Muscle of leg (tissue), 16 donors: ENCODE measurements around the gene PINK1. TPM values are rescaled to one million over a fixed set of nuclear protein-coding genes. Genes with fewer than 3 reads are reported as not detected.

Experiments used
- DNase-seq: peaks from one replicate; pipeline ENCODE4 v3.0.0; 2013
- H3K27ac ChIP-seq: one replicate; pipeline ENCODE4 v1.5.1; 2013; ENCODE audit warnings: mild to moderate bottlenecking, low read length, control low read depth
- H3K27me3 ChIP-seq: one replicate; pipeline ENCODE4 v1.6.1; 2013; ENCODE audit warnings: low read length; ENCODE audit not compliant: control insufficient read depth, insufficient read depth
- H3K36me3 ChIP-seq: one replicate; pipeline ENCODE4 v1.6.1; 2013; ENCODE audit warnings: low read length; ENCODE audit not compliant: control insufficient read depth, insufficient read depth
- H3K4me1 ChIP-seq: one replicate; pipeline ENCODE4 v1.6.1; 2013; ENCODE audit warnings: low read length; ENCODE audit not compliant: control insufficient read depth, insufficient read depth
- H3K4me3 ChIP-seq: one replicate; pipeline ENCODE4 v1.5.1; 2013; ENCODE audit warnings: low read length, control low read depth
- H3K9me3 ChIP-seq: replicated peaks from 2 replicates; pipeline ENCODE4 v1.6.1; 2013; ENCODE audit warnings: low read depth, low read length; ENCODE audit not compliant: control insufficient read depth
- WGBS: methylation state at CpG from one replicate; pipeline ENCODE4 v1.1.5; 2013; ENCODE audit warnings: missing lambda C conversion rate; ENCODE audit not compliant: insufficient coverage; 5-methylcytosine and 5-hydroxymethylcytosine counted together
- long read RNA-seq, 11 donors: transcript quantifications; one replicate each; lab custom pipeline, GENCODE V29; 2026
- polyA plus RNA-seq, 8 donors: library from polyadenylated mRNA; unstranded; fragments of 120-200 nt; gene quantifications; one replicate each; pipeline versions ENCODE4 v1.2.1 to v1.2.3, GENCODE V29; 2013; ENCODE audit warnings: inconsistent platforms in 1 of 8, low replicate concordance in 1 of 8; ENCODE audit not compliant: insufficient read length in 8 of 8, insufficient read depth in 1 of 8
- total RNA-seq: library from RNA; stranded (reverse); fragments of 120-200 nt; gene quantifications from one replicate; pipeline ENCODE4 v1.2.4, GENCODE V29; 2013

PINK1 gene
- 43.6 TPM for total RNA-seq
- 10 to 100 TPM; 35.5 to 47.5 (median 39.9) TPM for polyA plus RNA-seq
- long read RNA-seq, donor 1, transcript PINK1-201 (8 exons, 2,660 nt): major isoform, 7 of 62 reads
- long read RNA-seq, donor 1, partial matches to known transcripts: 8 of 62 reads
- long read RNA-seq, donor 1, other reads (novel, unspliced or antisense): 47 of 62 reads
- long read RNA-seq, donor 2, partial matches to known transcripts: 0 of 3 reads
- long read RNA-seq, donor 2, other reads (novel, unspliced or antisense): 0 of 3 reads
- long read RNA-seq, donor 3, transcript PINK1-201 (8 exons, 2,660 nt): major isoform, 25 of 181 reads
- long read RNA-seq, donor 3, partial matches to known transcripts: 155 of 181 reads
- long read RNA-seq, donor 3, other reads (novel, unspliced or antisense): 0 of 181 reads
- long read RNA-seq, donor 4, transcript PINK1-201 (8 exons, 2,660 nt): major isoform, 6 of 83 reads
- long read RNA-seq, donor 4, partial matches to known transcripts: 77 of 83 reads
- long read RNA-seq, donor 4, other reads (novel, unspliced or antisense): 0 of 83 reads
- long read RNA-seq, donor 5, transcript PINK1-201 (8 exons, 2,660 nt): major isoform, 21 of 333 reads
- long read RNA-seq, donor 5, partial matches to known transcripts: 143 of 333 reads
- long read RNA-seq, donor 5, other reads (novel, unspliced or antisense): 169 of 333 reads
- long read RNA-seq, donor 6, transcript PINK1-202 (4 exons, 1,658 nt): minor isoform, 5 of 212 reads
- long read RNA-seq, donor 6, transcript PINK1-201 (8 exons, 2,660 nt): major isoform, 25 of 212 reads
- long read RNA-seq, donor 6, partial matches to known transcripts: 182 of 212 reads
- long read RNA-seq, donor 6, other reads (novel, unspliced or antisense): 0 of 212 reads
- long read RNA-seq, donor 7, transcript PINK1-201 (8 exons, 2,660 nt): major isoform, 21 of 37 reads
- long read RNA-seq, donor 7, partial matches to known transcripts: 16 of 37 reads
- long read RNA-seq, donor 7, other reads (novel, unspliced or antisense): 0 of 37 reads
- long read RNA-seq, donor 8, partial matches to known transcripts: 0 of 4 reads
- long read RNA-seq, donor 8, other reads (novel, unspliced or antisense): 0 of 4 reads
- long read RNA-seq, donor 9, transcript PINK1-201 (8 exons, 2,660 nt): major isoform, 8 of 88 reads
- long read RNA-seq, donor 9, partial matches to known transcripts: 26 of 88 reads
- long read RNA-seq, donor 9, other reads (novel, unspliced or antisense): 53 of 88 reads
- long read RNA-seq, donor 10, transcript PINK1-201 (8 exons, 2,660 nt): major isoform, 9 of 127 reads
- long read RNA-seq, donor 10, partial matches to known transcripts: 30 of 127 reads
- long read RNA-seq, donor 10, other reads (novel, unspliced or antisense): 88 of 127 reads
- long read RNA-seq, donor 11, transcript PINK1-201 (8 exons, 2,660 nt): major isoform, 10 of 106 reads
- long read RNA-seq, donor 11, partial matches to known transcripts: 41 of 106 reads
- long read RNA-seq, donor 11, other reads (novel, unspliced or antisense): 55 of 106 reads

DNA sequence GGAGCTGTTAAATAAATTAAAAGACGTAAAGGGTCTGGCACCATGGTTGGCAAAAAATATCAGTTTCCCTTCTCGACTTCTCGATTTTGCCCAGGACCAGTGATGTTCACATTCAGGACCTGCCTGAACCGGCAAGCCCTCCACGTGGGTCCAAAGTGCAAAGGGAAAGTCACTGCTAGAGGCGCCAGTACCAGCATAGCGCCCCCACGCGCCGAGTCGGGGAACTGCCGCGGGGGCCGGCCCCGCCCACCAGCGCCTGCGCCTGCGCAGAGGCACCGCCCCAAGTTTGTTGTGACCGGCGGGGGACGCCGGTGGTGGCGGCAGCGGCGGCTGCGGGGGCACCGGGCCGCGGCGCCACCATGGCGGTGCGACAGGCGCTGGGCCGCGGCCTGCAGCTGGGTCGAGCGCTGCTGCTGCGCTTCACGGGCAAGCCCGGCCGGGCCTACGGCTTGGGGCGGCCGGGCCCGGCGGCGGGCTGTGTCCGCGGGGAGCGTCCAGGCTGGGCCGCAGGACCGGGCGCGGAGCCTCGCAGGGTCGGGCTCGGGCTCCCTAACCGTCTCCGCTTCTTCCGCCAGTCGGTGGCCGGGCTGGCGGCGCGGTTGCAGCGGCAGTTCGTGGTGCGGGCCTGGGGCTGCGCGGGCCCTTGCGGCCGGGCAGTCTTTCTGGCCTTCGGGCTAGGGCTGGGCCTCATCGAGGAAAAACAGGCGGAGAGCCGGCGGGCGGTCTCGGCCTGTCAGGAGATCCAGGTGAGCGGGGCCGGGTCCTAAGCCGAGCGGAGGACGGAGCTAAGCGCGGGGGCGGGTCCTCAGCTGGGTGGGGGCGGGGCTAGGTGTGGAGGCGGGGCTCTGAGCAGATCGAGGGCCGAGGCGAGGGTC, at the start of gene PINK1:
PINK1 (plus strand) TSS at position 269 of the 875 bp plus-strand sequence; CDS start at position 360, 91 bp downstream.
- peaks cover 11% of the 10 kb centered on the region for H3K4me1 ChIP-seq
- peak within 1 kb of the TSS; percentile 55 for H3K4me3 ChIP-seq
- H3K36me3 ChIP-seq: peaks cover 7% of the 10 kb centered on the region
- WGBS: 1% methylated on average over 80 of the region's 93 CpGs
- H3K27ac ChIP-seq: peak within 1 kb of the TSS; percentile 71
- DNase-seq: peak; percentile 75
- no peaks in the 10 kb centered on the region for H3K27me3 ChIP-seq
- H3K9me3 ChIP-seq: no peaks in the 10 kb centered on the region

- no peaks in the 10 kb centered on the region for H3K36me3 ChIP-seq
- no peak for DNase-seq
- WGBS: 100% methylated on average over 1 of the region's 2 CpGs
- H3K9me3 ChIP-seq: no peaks in the 10 kb centered on the region
- no peak overlapping the region for H3K4me3 ChIP-seq
- H3K27ac ChIP-seq: no peak overlapping the region
- H3K4me1 ChIP-seq: peaks cover 11% of the 10 kb centered on the region
- H3K27me3 ChIP-seq: peaks cover 16% of the 10 kb centered on the region
These were observed 48.4 kb upstream of the PINK1 start for GRCh38 chr1:20584890-20585289.

GRCh38 chr1:20586953-20587660, 46.2 kb upstream of the PINK1 start:
- H3K9me3 ChIP-seq: no peaks in the 10 kb centered on the region
- peaks cover 30% of the 10 kb centered on the region for H3K27me3 ChIP-seq
- H3K36me3 ChIP-seq: no peaks in the 10 kb centered on the region
- DNase-seq: no peak
- 63% methylated on average over 4 of the region's 10 CpGs for WGBS
- no peak overlapping the region for H3K4me3 ChIP-seq
- peaks cover 14% of the 10 kb centered on the region for H3K4me1 ChIP-seq
- H3K27ac ChIP-seq: no peak overlapping the region

GRCh38 chr1:20587661-20588053, 45.6 kb upstream of the PINK1 start:
- DNase-seq: peak; percentile 33
- no peaks in the 10 kb centered on the region for H3K9me3 ChIP-seq
- H3K4me3 ChIP-seq: no peak overlapping the region
- no peak overlapping the region for H3K27ac ChIP-seq
- H3K36me3 ChIP-seq: no peaks in the 10 kb centered on the region
- peaks cover 14% of the 10 kb centered on the region for H3K4me1 ChIP-seq
- H3K27me3 ChIP-seq: peaks cover 30% of the 10 kb centered on the region
- 20% methylated on average over 1 of the region's 2 CpGs for WGBS

DNA sequence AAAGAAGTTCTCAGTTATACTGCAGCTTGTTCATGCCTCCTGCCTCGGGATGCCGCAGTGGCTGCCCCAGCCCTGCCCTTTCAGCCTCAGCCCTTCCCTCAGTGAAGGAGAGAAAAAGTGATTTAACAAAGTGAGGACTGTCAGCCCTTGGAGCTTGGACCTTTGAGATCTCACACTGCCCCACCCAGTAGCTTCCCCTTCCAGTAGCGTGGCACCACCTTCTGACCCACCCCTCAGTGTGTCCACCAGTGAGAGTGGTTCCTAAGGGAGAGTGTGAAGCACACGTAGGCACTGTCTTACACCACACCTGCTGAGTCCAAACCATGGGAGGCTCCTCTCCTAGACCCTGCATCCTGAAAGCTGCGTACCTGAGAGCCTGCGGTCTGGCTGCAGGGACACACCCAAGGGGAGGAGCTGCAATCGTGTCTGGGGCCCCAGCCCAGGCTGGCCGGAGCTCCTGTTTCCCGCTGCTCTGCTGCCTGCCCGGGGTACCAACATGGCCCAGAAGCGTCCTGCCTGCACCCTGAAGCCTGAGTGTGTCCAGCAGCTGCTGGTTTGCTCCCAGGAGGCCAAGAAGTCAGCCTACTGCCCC, 44.5 kb upstream of the PINK1 start, which contains the start of gene CDA:
CDA (plus strand) TSS at position 464 of the 592 bp plus-strand sequence; CDS start at position 497, 33 bp downstream.
- Histone ChIP-seq H3K27ac (no peak within 1 kb of the TSS), H3K4me1 (peaks cover 14% of the 10 kb centered on the region), H3K36me3 (no peaks in the 10 kb centered on the region), H3K27me3 (peaks cover 30% of the 10 kb centered on the region), H3K4me3 (no peak within 1 kb of the TSS), H3K9me3 (no peaks in the 10 kb centered on the region)
- WGBS: 18% methylated on average over 6 of the region's 11 CpGs
- no peak for DNase-seq

DNA sequence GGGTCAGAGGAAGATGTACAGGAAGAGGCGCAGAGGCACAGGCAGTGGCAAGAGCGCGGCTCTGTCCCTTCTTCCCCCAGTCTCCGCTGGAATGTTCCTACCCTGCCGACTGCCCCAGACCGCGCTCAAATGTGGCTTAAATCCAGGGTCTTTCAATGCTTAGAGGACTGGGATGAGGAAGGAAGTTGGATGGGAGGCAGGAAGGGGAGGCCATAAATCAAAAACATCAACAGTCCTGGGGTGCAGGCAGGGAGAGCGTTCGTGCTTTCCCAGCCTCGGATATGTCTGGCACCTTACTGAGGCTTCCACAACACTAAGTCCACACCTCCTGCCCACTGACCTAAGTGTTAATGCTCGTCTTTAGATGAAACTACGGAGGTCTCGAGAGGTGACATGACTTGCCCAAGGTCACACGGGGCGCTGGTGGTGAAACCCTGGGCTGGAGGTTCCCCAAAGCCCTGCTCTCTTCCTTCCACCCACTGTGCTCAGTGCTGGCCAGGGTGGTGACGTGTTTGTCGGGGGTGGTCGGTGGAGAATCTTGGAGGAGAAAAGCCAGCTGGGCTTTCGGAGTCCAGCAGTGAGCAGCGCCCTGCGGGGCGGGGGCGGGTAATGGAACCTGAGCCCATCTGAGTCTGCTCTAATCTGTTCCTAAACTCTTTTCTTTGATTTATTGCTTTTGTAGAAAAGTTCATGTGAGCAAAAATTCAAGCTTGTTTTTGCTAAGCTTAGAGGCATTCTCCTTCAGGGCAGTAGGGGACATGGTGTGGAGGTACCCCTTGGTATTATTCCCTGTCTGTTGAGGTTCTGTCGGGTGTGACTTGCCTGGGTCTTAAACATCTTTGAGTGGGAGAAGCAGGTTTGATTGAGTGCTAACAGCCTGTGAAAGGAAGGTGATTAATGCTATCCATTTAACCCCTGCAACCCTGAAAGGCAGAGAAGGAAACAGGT, 43.7 kb upstream of the PINK1 start:
- Histone ChIP-seq H3K36me3 (no peaks in the 10 kb centered on the region), H3K4me3 (no peak overlapping the region), H3K27me3 (peaks cover 30% of the 10 kb centered on the region), H3K4me1 (peaks cover 14% of the 10 kb centered on the region), H3K27ac (no peak overlapping the region), H3K9me3 (no peaks in the 10 kb centered on the region)
- 5% methylated on average over 12 of the region's 24 CpGs for WGBS
- peak; percentile 66 for DNase-seq

DNA sequence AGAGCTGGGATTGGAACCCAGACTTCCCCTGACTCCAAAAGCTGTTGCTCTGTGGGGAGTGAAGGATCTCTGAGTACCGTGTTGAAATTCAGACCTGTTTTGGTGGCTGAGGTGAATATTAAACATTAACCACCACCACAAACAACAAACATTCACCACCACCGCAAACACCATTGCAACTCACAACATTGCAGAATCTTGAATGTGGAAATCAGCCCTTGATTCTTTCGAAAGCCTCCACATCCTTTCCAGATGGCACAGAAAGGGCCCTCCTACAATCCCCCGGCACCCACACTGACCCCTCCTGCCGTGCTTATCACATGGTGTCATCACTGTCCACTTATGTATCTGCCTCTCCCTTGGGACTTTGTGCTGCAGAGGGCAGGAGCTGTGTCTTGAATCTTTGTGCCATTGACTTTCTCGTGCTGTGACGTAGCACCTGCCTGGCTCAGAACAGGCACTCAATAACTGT, 42.9 kb upstream of the PINK1 start:
- DNase-seq: no peak
- no peaks in the 10 kb centered on the region for H3K9me3 ChIP-seq
- H3K27me3 ChIP-seq: peaks cover 30% of the 10 kb centered on the region
- 32% methylated on average over 6 of the region's 7 CpGs for WGBS
- peaks cover 14% of the 10 kb centered on the region for H3K4me1 ChIP-seq
- no peak overlapping the region for H3K4me3 ChIP-seq
- no peaks in the 10 kb centered on the region for H3K36me3 ChIP-seq
- H3K27ac ChIP-seq: no peak overlapping the region
